ENCODE measurements around the gene SPRR1B. TPM values are rescaled to one million over a fixed set of nuclear protein-coding genes. Genes with fewer than 3 reads are reported as not detected.

Gene SPRR1B
- total and polyA plus RNA-seq, 9 donors: not detected

- WGBS, 3 donors: 92 to 95% (median 95%) methylated on average over 7 of the region's 7 CpGs
- DNase-seq: no peak
- no peak overlapping the region for H3K4me3 ChIP-seq
- TF ChIP-seq EP300 (IDR thresholded peaks at IDR 0.05) (no peak), CTCF (IDR thresholded peaks at IDR 0.05) (no peak), POLR2A (IDR thresholded peaks at IDR 0.05) (no peak)
- H3K36me3 ChIP-seq: no peaks in the 10 kb centered on the region
- H3K9me3 ChIP-seq: no peaks in the 10 kb centered on the region
- H3K27ac ChIP-seq: no peak overlapping the region
- H3K27me3 ChIP-seq: no peaks in the 10 kb centered on the region
- H3K4me1 ChIP-seq (ENCODE audit: insufficient read depth): no peaks in the 10 kb centered on the region
- intact Hi-C loops (cut with DNase I): no loop called here
Measured at GRCh38 chr1:153023109-153023508, 7.9 kb upstream of the SPRR1B start.

- no peak overlapping the region for H3K27ac ChIP-seq
- WGBS, 3 donors: 84 to 95% (median 90%) methylated on average over 1 of the region's 1 CpG
Measured at GRCh38 chr1:153024413-153024812, 6.6 kb upstream of the SPRR1B start.

GRCh38 chr1:153025797-153026196 is 5.2 kb upstream of the SPRR1B start:
- no peak for DNase-seq
- TF ChIP-seq CTCF (IDR thresholded peaks at IDR 0.05): no peak
- no peak for TF ChIP-seq EP300 (IDR thresholded peaks at IDR 0.05)
- TF ChIP-seq POLR2A (IDR thresholded peaks at IDR 0.05): no peak
- no peak overlapping the region for H3K27ac ChIP-seq
- intact Hi-C loops (cut with DNase I): no loop called here
- no peak overlapping the region for H3K4me3 ChIP-seq
- no peaks in the 10 kb centered on the region for H3K9me3 ChIP-seq
- 83 to 90% (median 84%) methylated on average over 1 of the region's 1 CpG for WGBS, 3 donors
- no peaks in the 10 kb centered on the region for H3K27me3 ChIP-seq
- no peaks in the 10 kb centered on the region for H3K36me3 ChIP-seq
- no peaks in the 10 kb centered on the region for H3K4me1 ChIP-seq (ENCODE audit: insufficient read depth)

More at GRCh38 chr1:153024413-153024812, 6.6 kb upstream of the SPRR1B start:
- no peaks in the 10 kb centered on the region for H3K4me1 ChIP-seq (ENCODE audit: insufficient read depth)
- no peak for TF ChIP-seq CTCF (IDR thresholded peaks at IDR 0.05)
- no peak for TF ChIP-seq EP300 (IDR thresholded peaks at IDR 0.05)
- no peak for TF ChIP-seq POLR2A (IDR thresholded peaks at IDR 0.05)
- no peaks in the 10 kb centered on the region for H3K36me3 ChIP-seq
- no peak for DNase-seq
- H3K9me3 ChIP-seq: no peaks in the 10 kb centered on the region
- no peak overlapping the region for H3K4me3 ChIP-seq
- intact Hi-C loops (cut with DNase I): no loop called here
- no peaks in the 10 kb centered on the region for H3K27me3 ChIP-seq

- H3K9me3 ChIP-seq: no peaks in the 10 kb centered on the region
- no peak overlapping the region for H3K4me3 ChIP-seq
- intact Hi-C loops (cut with DNase I): no loop called here
- no peaks in the 10 kb centered on the region for H3K4me1 ChIP-seq (ENCODE audit: insufficient read depth)
- DNase-seq: no peak
- no peaks in the 10 kb centered on the region for H3K36me3 ChIP-seq
- no peak overlapping the region for H3K27ac ChIP-seq
- TF ChIP-seq CTCF (IDR thresholded peaks at IDR 0.05) (no peak), EP300 (IDR thresholded peaks at IDR 0.05) (no peak), POLR2A (IDR thresholded peaks at IDR 0.05) (no peak)
- no peaks in the 10 kb centered on the region for H3K27me3 ChIP-seq
- WGBS, 3 donors: 33 to 59% (median 39%) methylated on average over 1 of the region's 1 CpG
Measured at GRCh38 chr1:153028766-153029165, 2.2 kb upstream of the SPRR1B start.

- Histone ChIP-seq H3K4me3 (no peak overlapping the region), H3K36me3 (no peaks in the 10 kb centered on the region), H3K4me1 (ENCODE audit: insufficient read depth) (no peaks in the 10 kb centered on the region), H3K27ac (no peak overlapping the region), H3K27me3 (no peaks in the 10 kb centered on the region), H3K9me3 (no peaks in the 10 kb centered on the region)
- intact Hi-C loops (cut with DNase I): no loop called here
- DNase-seq: no peak
- TF ChIP-seq POLR2A (IDR thresholded peaks at IDR 0.05) (no peak), CTCF (IDR thresholded peaks at IDR 0.05) (no peak), EP300 (IDR thresholded peaks at IDR 0.05) (no peak)
Measured at GRCh38 chr1:153032073-153032472, 1.1 kb downstream of the SPRR1B start.
